ENCODE results near the gene TSPAN14.

TSPAN14 gene

DNA sequence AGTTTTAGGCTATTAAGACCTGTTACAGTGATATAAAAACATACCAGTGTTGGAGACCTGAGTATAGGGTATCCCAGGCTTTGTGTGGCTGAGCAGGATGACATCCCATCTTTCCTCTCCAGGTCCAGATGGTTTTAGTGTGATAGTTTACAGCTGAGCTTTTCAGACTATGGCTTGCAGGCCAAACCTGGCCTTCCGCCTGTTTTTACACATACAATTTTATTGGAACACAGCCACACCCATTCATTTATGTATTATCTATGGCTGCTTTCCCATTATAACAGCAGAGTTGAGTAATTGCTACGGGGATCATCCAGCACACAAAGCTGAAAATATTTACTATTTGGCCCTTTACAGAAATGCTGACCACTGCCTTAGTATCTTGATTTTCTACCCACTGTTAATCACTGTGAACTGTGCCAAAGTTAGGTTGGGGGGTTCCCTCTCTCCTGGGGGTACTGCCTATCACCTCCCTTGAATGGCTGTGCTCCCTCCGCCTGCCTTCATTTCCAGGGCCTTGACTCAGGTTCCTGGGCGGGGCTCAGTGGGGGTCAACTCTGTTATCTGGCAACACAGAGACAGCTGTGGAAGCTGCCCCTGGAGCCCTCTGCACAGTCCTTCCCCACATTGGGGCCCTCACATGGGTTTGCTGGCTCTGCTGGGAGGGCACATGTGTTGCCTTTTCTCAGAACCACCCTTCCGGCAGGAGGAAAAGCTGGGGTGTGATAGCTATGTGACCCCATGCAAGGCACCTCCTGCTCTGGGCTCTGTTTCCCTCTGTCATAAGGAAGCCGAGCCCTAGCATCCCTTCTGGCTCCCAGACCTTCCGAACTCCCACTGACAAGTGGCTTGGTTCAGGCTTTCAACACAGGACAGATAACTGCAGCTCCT lies 43.3 kb downstream of the TSPAN14 start:
- Histone ChIP-seq H3K9ac (ENCODE audit: insufficient read length) (no peak overlapping the region), H3K9me3 (ENCODE audit: low read depth, low read length) (no peaks in the 10 kb centered on the region), H3K36me3 (ENCODE audit: insufficient read depth, low read length) (no peaks in the 10 kb centered on the region; the same call in 1 of the 2 replicates), H3K27ac (no peak overlapping the region), H3K4me3 (no peak overlapping the region)
- TF ChIP-seq FOXP2 (optimal IDR thresholded peaks at IDR 0.05; ENCODE audit: control extremely low read depth, extremely low read length, insufficient read depth) (no peak), POLR2AphosphoS5 (IDR thresholded peaks at IDR 0.05; ENCODE audit: borderline replicate concordance, low read depth, low read length) (no peak), EZH2 (IDR thresholded peaks at IDR 0.05) (no peak)
- DNase-seq (ENCODE audit: low read depth, low spot score): no peak

- no peak overlapping the region for H3K4me3 ChIP-seq
- H3K9me3 ChIP-seq (ENCODE audit: low read depth, low read length): no peaks in the 10 kb centered on the region
- H3K27ac ChIP-seq: no peak overlapping the region
- no peaks in the 10 kb centered on the region; the same call in 1 of the 2 replicates for H3K36me3 ChIP-seq (ENCODE audit: insufficient read depth, low read length)
- TF ChIP-seq FOXP2 (optimal IDR thresholded peaks at IDR 0.05; ENCODE audit: control extremely low read depth, extremely low read length, insufficient read depth) (no peak), EZH2 (IDR thresholded peaks at IDR 0.05) (no peak), POLR2AphosphoS5 (IDR thresholded peaks at IDR 0.05; ENCODE audit: borderline replicate concordance, low read depth, low read length) (no peak)
- no peak for DNase-seq (ENCODE audit: low read depth, low spot score)
- no peak overlapping the region for H3K9ac ChIP-seq (ENCODE audit: insufficient read length)
Observed at GRCh38 chr10:80498078-80498832, 44.1 kb downstream of the TSPAN14 start.

DNA sequence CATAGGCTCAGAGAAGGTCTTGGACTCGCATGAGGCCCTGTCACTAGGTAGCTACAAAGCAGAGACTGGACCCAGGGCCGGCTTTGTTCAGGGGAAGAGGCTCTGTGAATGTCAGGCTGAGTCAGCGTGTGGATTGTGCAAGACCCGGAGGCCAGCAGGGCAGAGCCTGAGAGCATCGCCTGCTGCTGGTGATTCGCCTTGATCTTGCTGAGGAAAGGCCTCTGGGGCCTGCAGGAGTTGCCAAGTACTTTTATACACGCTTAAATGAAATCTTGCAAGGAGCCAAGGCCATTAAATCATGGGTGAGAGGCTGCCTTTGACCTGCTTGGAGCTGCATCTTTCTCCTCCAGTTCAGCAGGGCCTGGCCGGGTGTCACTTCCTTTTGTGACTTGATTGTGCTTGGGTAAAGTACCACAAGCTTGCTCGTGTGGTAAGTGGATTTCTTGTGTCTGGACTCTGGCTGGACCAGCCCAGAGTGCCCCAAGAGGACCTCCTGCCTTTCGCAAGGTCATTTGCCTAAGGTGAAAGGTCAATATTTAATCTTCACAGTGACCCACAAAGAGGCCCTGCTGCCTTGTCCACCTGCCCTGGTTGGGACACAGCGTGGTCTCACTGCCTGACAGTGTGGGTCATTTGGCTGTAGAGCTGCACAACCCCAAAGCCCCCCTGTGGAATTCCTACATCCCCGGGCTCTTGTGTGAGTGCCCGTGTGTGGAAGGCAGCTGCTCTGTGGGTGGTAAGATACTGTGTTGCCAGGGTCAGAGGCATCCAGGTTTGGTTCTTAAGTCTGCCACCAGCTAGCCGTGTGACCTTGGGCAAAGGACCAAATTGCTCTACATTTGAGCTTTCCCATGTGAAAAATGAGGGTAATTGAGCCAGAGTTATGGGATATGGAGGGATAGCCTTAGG lies 45.0 kb downstream of the TSPAN14 start:
- Histone ChIP-seq H3K27ac (no peak overlapping the region), H3K4me3 (no peak overlapping the region), H3K9ac (ENCODE audit: insufficient read length) (no peak overlapping the region), H3K9me3 (ENCODE audit: low read depth, low read length) (no peaks in the 10 kb centered on the region), H3K36me3 (ENCODE audit: insufficient read depth, low read length) (no peaks in the 10 kb centered on the region; the same call in 1 of the 2 replicates)
- no peak for DNase-seq (ENCODE audit: low read depth, low spot score)
- no peak for TF ChIP-seq FOXP2 (optimal IDR thresholded peaks at IDR 0.05; ENCODE audit: control extremely low read depth, extremely low read length, insufficient read depth)
- no peak for TF ChIP-seq POLR2AphosphoS5 (IDR thresholded peaks at IDR 0.05; ENCODE audit: borderline replicate concordance, low read depth, low read length)
- no peak for TF ChIP-seq EZH2 (IDR thresholded peaks at IDR 0.05)

DNA sequence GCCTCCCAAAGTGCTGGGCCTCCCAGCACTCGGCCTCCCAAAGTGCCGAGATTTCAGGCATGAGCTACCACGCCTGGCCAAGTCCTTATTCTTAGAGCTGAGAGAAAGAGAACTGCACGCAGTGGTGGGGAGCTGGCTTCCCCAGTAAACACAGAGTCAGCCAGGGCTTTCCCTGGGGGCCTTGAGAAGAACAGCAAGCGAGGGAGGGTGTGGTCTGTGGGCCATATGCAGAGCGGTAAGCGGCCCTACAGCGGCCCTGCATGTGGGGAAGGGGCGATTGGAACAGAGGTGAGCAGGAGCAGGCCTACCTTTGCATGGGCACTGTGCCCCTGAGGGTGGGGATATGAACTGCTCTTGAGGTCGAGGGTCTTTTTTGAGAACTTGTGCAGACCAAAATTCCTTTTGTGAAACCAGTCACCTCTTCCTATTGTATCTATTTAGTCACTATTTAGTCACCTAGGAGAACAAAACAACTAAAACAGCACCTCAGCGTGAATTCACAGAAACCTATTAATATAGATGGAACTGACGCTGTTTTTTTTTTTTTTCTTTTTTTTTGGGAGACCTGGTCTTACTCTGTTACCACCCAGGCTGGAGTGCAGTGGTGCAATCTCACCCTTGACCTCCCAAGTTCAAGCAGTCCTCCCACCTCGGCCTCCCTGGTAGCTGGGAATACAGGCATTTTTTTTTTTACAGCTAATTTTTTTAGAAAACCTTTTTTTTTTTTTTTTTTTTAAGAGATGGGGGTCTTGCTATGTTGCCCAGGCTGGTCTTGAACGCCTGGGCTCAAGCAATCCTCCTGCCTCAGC lies 46.7 kb downstream of the TSPAN14 start:
- Histone ChIP-seq H3K9ac (ENCODE audit: insufficient read length) (no peak overlapping the region), H3K4me3 (no peak overlapping the region), H3K9me3 (ENCODE audit: low read depth, low read length) (no peaks in the 10 kb centered on the region), H3K36me3 (ENCODE audit: insufficient read depth, low read length) (no peaks in the 10 kb centered on the region), H3K27ac (no peak overlapping the region)
- TF ChIP-seq EZH2 (IDR thresholded peaks at IDR 0.05) (no peak), POLR2AphosphoS5 (IDR thresholded peaks at IDR 0.05; ENCODE audit: borderline replicate concordance, low read depth, low read length) (no peak), FOXP2 (optimal IDR thresholded peaks at IDR 0.05; ENCODE audit: control extremely low read depth, extremely low read length, insufficient read depth) (no peak)
- DNase-seq (ENCODE audit: low read depth, low spot score): no peak

DNA sequence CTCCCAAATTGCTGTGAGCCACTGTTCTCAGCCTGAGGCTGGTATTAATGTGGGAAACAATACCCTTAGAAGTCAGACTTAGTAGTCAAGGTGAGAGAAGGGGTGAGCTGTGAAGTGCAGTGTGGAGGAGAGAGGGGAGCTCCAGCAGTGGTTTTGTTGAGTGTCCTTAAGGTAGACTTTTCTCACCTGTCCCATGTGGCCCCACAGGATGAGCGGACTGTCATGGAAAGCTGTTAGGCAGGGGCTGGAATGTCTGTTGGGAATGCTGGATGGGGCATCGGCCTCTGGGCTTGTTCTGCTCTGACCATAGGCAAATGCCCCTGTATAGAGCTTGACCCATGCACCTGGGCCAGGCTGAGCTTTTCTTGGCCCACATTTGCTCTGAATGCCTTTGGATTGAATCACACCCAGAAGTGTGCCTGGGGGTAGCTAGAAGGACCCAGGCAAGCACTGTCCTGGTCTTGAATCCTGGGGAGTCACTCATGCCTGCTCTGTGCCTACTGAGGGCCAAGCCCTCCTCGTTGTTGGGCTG lies 47.3 kb downstream of the TSPAN14 start:
- H3K27ac ChIP-seq: no peak overlapping the region
- no peak for DNase-seq (ENCODE audit: low read depth, low spot score)
- H3K9ac ChIP-seq (ENCODE audit: insufficient read length): no peak overlapping the region
- H3K4me3 ChIP-seq: no peak overlapping the region
- H3K36me3 ChIP-seq (ENCODE audit: insufficient read depth, low read length): no peaks in the 10 kb centered on the region
- H3K9me3 ChIP-seq (ENCODE audit: low read depth, low read length): no peaks in the 10 kb centered on the region
- TF ChIP-seq POLR2AphosphoS5 (IDR thresholded peaks at IDR 0.05; ENCODE audit: borderline replicate concordance, low read depth, low read length) (no peak), FOXP2 (optimal IDR thresholded peaks at IDR 0.05; ENCODE audit: control extremely low read depth, extremely low read length, insufficient read depth) (no peak), EZH2 (IDR thresholded peaks at IDR 0.05) (no peak)

DNA sequence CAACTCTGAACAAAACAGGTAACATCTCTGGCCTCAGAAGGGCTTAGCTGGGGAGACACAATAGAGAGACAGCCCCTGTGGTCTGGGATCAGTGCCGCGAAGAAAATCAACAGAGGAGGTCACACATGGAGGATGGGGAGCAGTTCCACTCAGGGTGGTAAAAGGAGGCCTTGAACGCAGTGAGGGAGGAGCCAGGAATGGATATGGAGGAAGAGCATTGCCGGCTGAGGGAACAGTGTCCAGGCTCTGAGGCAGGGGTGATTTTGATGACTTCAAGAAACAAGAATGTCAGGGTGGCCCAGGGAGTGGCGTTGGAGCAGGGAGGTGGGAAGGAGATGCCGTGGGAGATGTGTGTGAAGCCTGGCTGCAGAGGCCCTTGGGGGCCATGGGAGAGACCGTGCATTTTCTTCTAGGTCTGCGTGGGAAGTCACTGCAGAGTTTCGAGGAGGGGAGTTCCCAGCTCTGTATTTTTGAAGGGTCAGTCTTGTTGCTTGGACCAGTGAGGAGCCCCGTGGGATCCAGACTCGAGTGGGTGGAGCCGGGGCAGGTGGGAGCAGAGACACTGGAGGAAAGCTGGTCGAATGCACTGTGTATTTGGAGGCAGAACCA lies 47.9 kb downstream of the TSPAN14 start:
- H3K9ac ChIP-seq (ENCODE audit: insufficient read length): no peak overlapping the region

More for the DNA sequence above, 47.9 kb downstream of the TSPAN14 start:
- H3K36me3 ChIP-seq (ENCODE audit: insufficient read depth, low read length): no peaks in the 10 kb centered on the region
- H3K27ac ChIP-seq: no peak overlapping the region
- H3K4me3 ChIP-seq: no peak overlapping the region
- DNase-seq (ENCODE audit: low read depth, low spot score): no peak
- TF ChIP-seq POLR2AphosphoS5 (IDR thresholded peaks at IDR 0.05; ENCODE audit: borderline replicate concordance, low read depth, low read length): no peak
- TF ChIP-seq FOXP2 (optimal IDR thresholded peaks at IDR 0.05; ENCODE audit: control extremely low read depth, extremely low read length, insufficient read depth): no peak
- no peak for TF ChIP-seq EZH2 (IDR thresholded peaks at IDR 0.05)
- H3K9me3 ChIP-seq (ENCODE audit: low read depth, low read length): no peaks in the 10 kb centered on the region

Data from SK-N-MC (cell line).